H9 (cell line): Measurements from ENCODE around the gene DNAL1. TPM values are rescaled to one million over a fixed set of nuclear protein-coding genes. Genes with fewer than 3 reads are reported as not detected.

Experiments used
- DNase-seq: peaks from one replicate; pipeline ENCODE4 v3.0.0-alpha.2; 2017
- H2AFZ ChIP-seq: one replicate; pipeline ENCODE4 v1.6.1; 2013; ENCODE audit warnings: mild to moderate bottlenecking, low read length, control low read depth, moderate library complexity
- H2AK5ac ChIP-seq: 2 replicates; pipeline ENCODE4 v1.6.1; 2013; ENCODE audit warnings: low read length, control low read depth, mixed read lengths; ENCODE audit not compliant: insufficient read length
- H2BK120ac ChIP-seq: one replicate; pipeline ENCODE4 v1.6.1; 2013; ENCODE audit warnings: low read depth, mild to moderate bottlenecking, low read length, control low read depth, inconsistent platforms; ENCODE audit not compliant: poor library complexity, severe bottlenecking
- H2BK12ac ChIP-seq: 2 replicates; pipeline ENCODE4 v1.6.1; 2013; ENCODE audit warnings: low read length, control low read depth, mixed read lengths, low read depth; ENCODE audit not compliant: insufficient read length
- H2BK15ac ChIP-seq: 2 replicates; pipeline ENCODE4 v1.6.1; 2013; ENCODE audit warnings: low read depth, low read length, control low read depth
- H2BK20ac ChIP-seq: one replicate; pipeline ENCODE4 v1.6.1; 2013; ENCODE audit warnings: low read depth, mild to moderate bottlenecking, low read length, control low read depth, inconsistent platforms; ENCODE audit not compliant: poor library complexity, severe bottlenecking
- H2BK5ac ChIP-seq: 2 replicates; pipeline ENCODE4 v1.6.1; 2013; ENCODE audit warnings: low read length, control low read depth, mixed read lengths; ENCODE audit not compliant: insufficient read length
- H3K14ac ChIP-seq: 2 replicates; pipeline ENCODE4 v1.6.1; 2013; ENCODE audit warnings: low read length, control low read depth; ENCODE audit not compliant: insufficient read depth
- H3K18ac ChIP-seq: 2 replicates; pipeline ENCODE4 v1.6.1; 2013; ENCODE audit warnings: low read depth, mild to moderate bottlenecking, mixed read lengths, low read length, control low read depth; ENCODE audit not compliant: insufficient read length
- H3K23ac ChIP-seq: 2 replicates; pipeline ENCODE4 v1.6.1; 2013; ENCODE audit warnings: low read length, control low read depth, mixed read lengths, low read depth; ENCODE audit not compliant: insufficient read length
- H3K23me2 ChIP-seq: 2 replicates; pipeline ENCODE4 v1.6.1; 2013; ENCODE audit warnings: low read depth, mild to moderate bottlenecking, mixed read lengths, low read length, control low read depth; ENCODE audit not compliant: insufficient read length, poor library complexity, severe bottlenecking
- H3K27ac ChIP-seq: 2 replicates; pipeline ENCODE4 v1.5.1; 2013; ENCODE audit warnings: low read length, control low read depth, mixed read lengths, low read depth; ENCODE audit not compliant: insufficient read length
- H3K27me3 ChIP-seq: 2 replicates; pipeline ENCODE4 v1.6.1; 2013; ENCODE audit warnings: low read length, control low read depth, inconsistent platforms; ENCODE audit not compliant: insufficient read depth
- H3K4ac ChIP-seq: 2 replicates; pipeline ENCODE4 v1.6.1; 2013; ENCODE audit warnings: low read depth, mild to moderate bottlenecking, control low read depth, inconsistent platforms, low read length, moderate library complexity
- H3K4me1 ChIP-seq: 2 replicates; pipeline ENCODE4 v1.6.1; 2013; ENCODE audit warnings: low read length, control low read depth, inconsistent platforms; ENCODE audit not compliant: insufficient read depth
- H3K4me2 ChIP-seq: 2 replicates; pipeline ENCODE4 v1.6.1; 2013; ENCODE audit warnings: low read length, control low read depth, mixed read lengths; ENCODE audit not compliant: insufficient read length, insufficient read depth
- H3K56ac ChIP-seq: 2 replicates; pipeline ENCODE4 v1.6.1; 2013; ENCODE audit warnings: low read depth, mild to moderate bottlenecking, mixed read lengths, low read length, control low read depth; ENCODE audit not compliant: insufficient read length
- H3K79me1 ChIP-seq: 2 replicates; pipeline ENCODE4 v1.6.1; 2013; ENCODE audit warnings: low read depth, mild to moderate bottlenecking, moderate library complexity, low read length, control low read depth, inconsistent platforms; ENCODE audit not compliant: insufficient read depth, poor library complexity, severe bottlenecking
- H3K79me2 ChIP-seq: 2 replicates; pipeline ENCODE4 v1.6.1; 2013; ENCODE audit warnings: low read length, control low read depth, inconsistent platforms; ENCODE audit not compliant: insufficient read depth
- H3K9ac ChIP-seq: 2 replicates; pipeline ENCODE4 v1.6.1; 2013; ENCODE audit warnings: low read length, control low read depth, mixed read lengths; ENCODE audit not compliant: insufficient read length; ENCODE audit errors: extremely low read depth
- H3K9me3 ChIP-seq: one replicate; pipeline ENCODE4 v1.6.1; 2013; ENCODE audit warnings: low read depth, low read length, inconsistent platforms; ENCODE audit not compliant: control insufficient read depth
- H3T11ph ChIP-seq: one replicate; pipeline ENCODE4 v1.6.1; 2013; ENCODE audit warnings: mild to moderate bottlenecking, low read length, control low read depth, inconsistent platforms
- H4K20me1 ChIP-seq: one replicate; pipeline ENCODE4 v1.6.1; 2013; ENCODE audit not compliant: control insufficient read depth, insufficient read length, insufficient read depth
- H4K5ac ChIP-seq: 2 replicates; pipeline ENCODE4 v1.6.1; 2013; ENCODE audit warnings: low read depth, mild to moderate bottlenecking, mixed read lengths, low read length, control low read depth; ENCODE audit not compliant: insufficient read length
- H4K8ac ChIP-seq: replicated peaks from 2 replicates; pipeline ENCODE4 v1.6.1; 2013; ENCODE audit warnings: low read length, control low read depth, mixed read lengths, low read depth; ENCODE audit not compliant: insufficient read length
- H4K91ac ChIP-seq: 2 replicates; pipeline ENCODE4 v1.6.1; 2013; ENCODE audit warnings: low read depth, mild to moderate bottlenecking, moderate library complexity, mixed read lengths, low read length, control low read depth; ENCODE audit not compliant: insufficient read length
- H3K27ac Mint-ChIP-seq, 3 experiments: 2 replicates in 2 of 3; 3 replicates in 1 of 3; pipeline ENCODE4 v1.8.0; 2020 to 2021; ENCODE audit warnings: mixed read lengths in 3 of 3, mild to moderate bottlenecking in 1 of 3, moderate library complexity in 1 of 3
- H3K27me3 Mint-ChIP-seq: 2 replicates; pipeline ENCODE4 v1.8.0; 2021; ENCODE audit warnings: low read depth, mild to moderate bottlenecking, moderate library complexity, mixed read lengths
- H3K36me3 Mint-ChIP-seq, 3 experiments: 2 replicates in 2 of 3; 3 replicates in 1 of 3; pipeline ENCODE4 v1.8.0; 2020 to 2021; ENCODE audit warnings: low read depth in 3 of 3, mixed read lengths in 3 of 3; ENCODE audit not compliant: insufficient read depth in 1 of 3
- H3K4me1 Mint-ChIP-seq, 2 experiments: 2 replicates each; pipeline ENCODE4 v1.8.0; 2020; ENCODE audit warnings: mixed read lengths in 2 of 2
- H3K4me3 Mint-ChIP-seq, 2 experiments: 2 replicates in 1 of 2; 3 replicates in 1 of 2; pipeline ENCODE4 v1.8.0; 2020 to 2021; ENCODE audit warnings: mild to moderate bottlenecking in 2 of 2, mixed read lengths in 2 of 2, moderate library complexity in 1 of 2
- H3K9me3 Mint-ChIP-seq, 2 experiments: 2 replicates in 1 of 2; 3 replicates in 1 of 2; pipeline ENCODE4 v1.8.0; 2020; ENCODE audit warnings: mild to moderate bottlenecking in 2 of 2, mixed read lengths in 2 of 2, moderate library complexity in 1 of 2
- CTCF ChIP-seq: fragments of 200-600 bp; sonication (generic); conservative IDR thresholded peaks from 3 replicates; pipeline ENCODE4 v1.8.0; 2021; ENCODE audit warnings: antibody characterized with exemption, mild to moderate bottlenecking
- WGBS: extraction: QIAGEN DNeasy Blood & Tissue Kit; methylation state at CpG from one replicate; pipeline ENCODE4 v1.1.7; 2013; ENCODE audit warnings: missing lambda C conversion rate, low lambda C conversion rate, mixed read lengths; ENCODE audit not compliant: insufficient read length; ENCODE audit errors: extremely low coverage; 5-methylcytosine and 5-hydroxymethylcytosine counted together
- total RNA-seq: library from RNA; stranded (reverse); gene quantifications from 2 replicates; pipeline ENCODE4 v1.2.1, GENCODE V29; 2021

The DNAL1 gene
- total RNA-seq, 1 experiment from 2014 or later = 17.7 TPM

- Histone ChIP-seq H2AK5ac (no peak overlapping the region), H2BK120ac (no peak overlapping the region), H3K9me3 (no peaks in the 10 kb centered on the region), H3K18ac (no peak overlapping the region), H3T11ph (no peak overlapping the region), H3K23me2 (peaks cover 28% of the 10 kb centered on the region), H4K5ac (no peak overlapping the region), H3K4me1 (peaks cover 2% of the 10 kb centered on the region; the same call in 1 of the 2 replicates), H3K27me3 (no peaks in the 10 kb centered on the region), H3K79me2 (peaks cover 7% of the 10 kb centered on the region; the same call in 1 of the 2 replicates), H2BK5ac (no peak overlapping the region), H2BK15ac (no peak overlapping the region), H2AFZ (no peak overlapping the region), H3K4me2 (no peak overlapping the region), H4K91ac (no peak overlapping the region), H2BK20ac (no peak overlapping the region), H4K20me1 (peaks cover 2% of the 10 kb centered on the region), H4K8ac (no peak overlapping the region), H3K4ac (no peak overlapping the region), H2BK12ac (no peak overlapping the region), H3K56ac (no peak overlapping the region), H3K23ac (no peak overlapping the region), H3K14ac (no peak overlapping the region), H3K9ac (no peak overlapping the region), H3K27ac (no peak overlapping the region), H3K79me1 (no peaks in the 10 kb centered on the region)
- Mint-ChIP-seq H3K27me3 (peaks cover 7% of the 10 kb centered on the region), H3K27ac (no peak overlapping the region), H3K9me3 (no peaks in the 10 kb centered on the region; a peak in 1 of 5 replicates), H3K4me3 (0 out of 5 replicates have a peak overlapping the region, but pooled peaks of 1 of the 2 experiments have one; percentile 2), H3K4me1 (peaks cover 45 to 51% of the 10 kb centered on the region in 2 experiments), H3K36me3 (peaks cover 0 to 11% (median 7%) of the 10 kb centered on the region in 3 experiments; a peak in 5 of 7 replicates)
- DNase-seq = no peak
- TF ChIP-seq CTCF = no peak
- no CpG with 5 or more reads among the region's 4 CpGs for WGBS
Observed at GRCh38 chr14:73715707-73716106, 70.9 kb downstream of the DNAL1 start.
